ENCODE results near the gene TRPC6. TPM values are rescaled to one million over a fixed set of nuclear protein-coding genes. Genes with fewer than 3 reads are reported as not detected.

Gene TRPC6
- total and polyA plus RNA-seq, 11 donors, result 0.25 to 1.7 (median 0.34) TPM; not detected in 1

DNA sequence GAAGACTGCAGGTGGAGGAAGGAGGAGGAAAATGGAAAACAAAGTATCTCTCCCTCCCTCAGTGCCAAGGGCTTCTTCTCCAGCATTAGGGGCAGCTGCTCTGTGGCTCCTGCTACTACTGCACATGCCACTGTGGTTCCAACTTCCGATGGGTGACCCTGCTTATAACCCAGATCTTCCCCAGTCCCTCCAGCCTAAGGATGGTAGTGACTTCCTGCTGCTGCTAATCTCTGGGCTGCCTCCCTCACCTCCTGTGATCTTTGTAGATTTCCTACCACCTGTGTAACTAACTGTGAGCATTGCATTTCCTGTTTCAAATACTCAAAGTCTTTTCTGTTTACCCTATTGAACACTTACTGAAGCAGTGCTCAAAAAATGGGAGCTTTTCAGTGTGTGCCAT, 28.7 kb upstream of the TRPC6 start:
- H3K4me1 ChIP-seq, result no peaks in the 10 kb centered on the region
- ATAC-seq, result no peak
- no peaks in the 10 kb centered on the region for H3K9me3 ChIP-seq
- H3K4me3 ChIP-seq, result no peak overlapping the region
- H3K27me3 ChIP-seq, result no peaks in the 10 kb centered on the region
- TF ChIP-seq, protein P1, sequence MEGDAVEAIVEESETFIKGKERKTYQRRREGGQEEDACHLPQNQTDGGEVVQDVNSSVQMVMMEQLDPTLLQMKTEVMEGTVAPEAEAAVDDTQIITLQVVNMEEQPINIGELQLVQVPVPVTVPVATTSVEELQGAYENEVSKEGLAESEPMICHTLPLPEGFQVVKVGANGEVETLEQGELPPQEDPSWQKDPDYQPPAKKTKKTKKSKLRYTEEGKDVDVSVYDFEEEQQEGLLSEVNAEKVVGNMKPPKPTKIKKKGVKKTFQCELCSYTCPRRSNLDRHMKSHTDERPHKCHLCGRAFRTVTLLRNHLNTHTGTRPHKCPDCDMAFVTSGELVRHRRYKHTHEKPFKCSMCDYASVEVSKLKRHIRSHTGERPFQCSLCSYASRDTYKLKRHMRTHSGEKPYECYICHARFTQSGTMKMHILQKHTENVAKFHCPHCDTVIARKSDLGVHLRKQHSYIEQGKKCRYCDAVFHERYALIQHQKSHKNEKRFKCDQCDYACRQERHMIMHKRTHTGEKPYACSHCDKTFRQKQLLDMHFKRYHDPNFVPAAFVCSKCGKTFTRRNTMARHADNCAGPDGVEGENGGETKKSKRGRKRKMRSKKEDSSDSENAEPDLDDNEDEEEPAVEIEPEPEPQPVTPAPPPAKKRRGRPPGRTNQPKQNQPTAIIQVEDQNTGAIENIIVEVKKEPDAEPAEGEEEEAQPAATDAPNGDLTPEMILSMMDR (IDR thresholded peaks at IDR 0.05), result no peak
- no peak for TF ChIP-seq POLR2A (IDR thresholded peaks at IDR 0.05)
- no peak overlapping the region for H3K27ac ChIP-seq
- DNase-seq, result no peak
- intact Hi-C loops (cut with DNase I), result no loop called here
- H3K36me3 ChIP-seq, result no peaks in the 10 kb centered on the region
- 51 to 71% (median 64%) methylated on average over 1 of the region's 1 CpG for WGBS, 4 donors

DNA sequence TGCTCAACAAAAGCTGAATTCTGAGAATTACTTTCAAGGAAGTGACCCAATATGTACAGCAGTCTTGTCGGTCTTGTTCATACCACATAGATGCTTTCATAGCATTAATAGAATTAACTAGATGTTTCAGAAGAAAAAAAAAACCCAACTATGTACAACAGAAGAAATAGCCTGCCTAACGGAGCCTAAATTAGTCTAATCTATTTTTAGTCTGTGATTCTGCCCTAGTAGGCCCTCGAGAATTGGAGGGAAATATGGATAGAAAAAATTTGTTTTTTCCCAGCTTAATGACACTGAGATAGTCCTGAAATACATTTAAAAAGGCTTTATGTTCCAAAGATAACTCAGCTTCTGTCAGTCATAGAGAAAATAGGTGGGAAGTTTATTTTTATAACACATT, 17.1 kb upstream of the TRPC6 start:
- H3K27me3 ChIP-seq, result no peaks in the 10 kb centered on the region
- no peaks in the 10 kb centered on the region for H3K36me3 ChIP-seq
- H3K4me1 ChIP-seq, result no peaks in the 10 kb centered on the region
- H3K4me3 ChIP-seq, result no peak overlapping the region
- ATAC-seq, result peak in 2 of 4 donors; percentile 33 to 52
- peak overlapping the region in 1 of 12 donors; percentile 28 for H3K27ac ChIP-seq
- WGBS, 4 donors, result 31 to 42% (median 32%) methylated on average over 3 of the region's 3 CpGs
- intact Hi-C loops (cut with DNase I), result no loop called here
- no peak for DNase-seq
- TF ChIP-seq, protein P1 (IDR thresholded peaks at IDR 0.05), result no peak
- TF ChIP-seq POLR2A (IDR thresholded peaks at IDR 0.05), result no peak
- H3K9me3 ChIP-seq, result no peaks in the 10 kb centered on the region

DNA sequence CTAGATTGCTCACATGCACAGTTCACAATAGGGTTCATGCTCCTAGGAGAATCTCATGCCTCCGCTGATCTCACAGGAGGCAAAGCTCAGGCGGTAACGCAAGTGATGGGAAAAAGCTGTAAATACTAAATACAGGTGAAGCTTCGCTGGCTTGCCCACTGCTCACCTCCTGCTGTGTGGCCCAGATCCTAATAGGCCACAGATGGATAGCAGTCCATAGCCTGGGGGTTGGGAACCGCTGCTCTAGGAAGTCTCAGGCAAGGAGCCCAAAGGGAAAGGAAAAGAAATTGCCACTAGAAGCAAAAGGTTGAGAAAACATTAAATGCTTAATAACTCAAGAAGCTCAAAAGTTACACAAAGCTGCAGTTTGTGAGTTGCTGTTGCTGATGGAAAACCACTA, 3.2 kb upstream of the TRPC6 start:
- Histone ChIP-seq H3K4me1 (peaks cover 0 to 13% (median 0%) of the 10 kb centered on the region in 12 donors), H3K36me3 (no peaks in the 10 kb centered on the region), H3K27ac (no peak overlapping the region), H3K9me3 (no peaks in the 10 kb centered on the region), H3K27me3 (peaks cover 0 to 20% (median 17%) of the 10 kb centered on the region in 9 donors), H3K4me3 (no peak overlapping the region)
- TF ChIP-seq POLR2A (IDR thresholded peaks at IDR 0.05), result no peak
- TF ChIP-seq, protein P1 (IDR thresholded peaks at IDR 0.05), result no peak
- intact Hi-C loops (cut with DNase I), result no loop called here
- DNase-seq (no peak), ATAC-seq (no peak)
- WGBS, 4 donors, result 84 to 90% (median 87%) methylated on average over 5 of the region's 5 CpGs

DNA sequence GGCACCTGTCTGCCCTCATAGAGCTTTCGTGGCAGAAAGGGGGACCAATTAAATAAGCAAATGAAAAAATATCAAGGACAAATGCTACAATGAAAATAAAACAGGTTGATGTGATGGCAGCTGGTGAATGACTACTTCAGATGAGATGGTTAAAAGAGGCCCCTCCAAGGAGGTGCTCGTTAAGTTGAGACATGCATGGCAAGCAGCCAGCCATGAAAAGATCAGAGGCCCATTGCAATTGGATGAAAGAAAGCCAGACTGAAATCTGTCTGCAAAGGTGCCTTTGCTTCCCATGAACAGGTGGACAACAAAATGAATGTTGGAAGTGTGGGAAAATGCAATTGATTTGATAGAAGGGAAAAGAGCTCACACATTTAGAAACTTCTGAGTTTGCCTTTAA, 848 bp upstream of the TRPC6 start:
- Histone ChIP-seq H3K4me1 (peaks cover 0 to 13% (median 0%) of the 10 kb centered on the region in 12 donors), H3K27me3 (peaks cover 0 to 32% (median 22%) of the 10 kb centered on the region in 9 donors), H3K4me3 (peak overlapping the region in 1 of 12 donors; percentile 59), H3K36me3 (no peaks in the 10 kb centered on the region), H3K9me3 (peaks cover 0 to 2% (median 0%) of the 10 kb centered on the region in 12 donors), H3K27ac (peak overlapping the region in 4 of 12 donors; percentile 3 to 67 (median 37))
- intact Hi-C loops (cut with DNase I), result no loop called here
- TF ChIP-seq POLR2A (IDR thresholded peaks at IDR 0.05), result no peak
- TF ChIP-seq, protein P1 (IDR thresholded peaks at IDR 0.05), result no peak
- WGBS, 4 donors, result 37 to 53% (median 45%) methylated on average over 2 of the region's 2 CpGs
- DNase-seq (no peak), ATAC-seq (no peak)

Measured in heart left ventricle (tissue), 16 donors.